SK-N-MC (cell line): ENCODE results near the gene ZBTB39.

Experiments
- EZH2 ChIP-seq: fragments of 200-600 bp; sonication (generic); IDR thresholded peaks from one replicate; pipeline ENCODE4 v1.6.1; 2017; ENCODE audit warnings: antibody characterized with exemption
- POLR2AphosphoS5 ChIP-seq: IDR thresholded peaks from 2 replicates; pipeline ENCODE4 v1.6.1; 2012; ENCODE audit warnings: mild to moderate bottlenecking, low read depth, low read length, borderline replicate concordance

DNA sequence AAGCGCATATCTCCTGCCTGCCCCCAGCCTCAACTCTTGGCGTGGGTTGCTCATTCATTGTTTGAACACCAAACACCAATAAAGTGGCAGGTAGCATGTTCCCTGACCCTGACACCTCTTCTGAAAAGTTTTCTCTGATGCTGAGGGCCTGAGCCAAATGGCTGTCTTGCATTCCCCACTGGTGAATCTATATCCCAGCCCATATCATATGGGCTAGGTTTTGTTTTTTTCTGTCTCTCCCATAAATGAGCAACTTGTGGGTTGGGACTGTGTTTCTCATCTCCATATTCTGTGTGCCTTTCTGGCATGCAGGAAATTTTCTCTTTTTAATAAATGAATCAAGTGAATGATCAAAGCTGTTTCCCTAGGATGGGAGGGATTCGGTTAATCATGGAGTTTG is 38.5 kb upstream of the ZBTB39 start:
- TF ChIP-seq EZH2 (no peak), POLR2AphosphoS5 (no peak)
